AG04450 (cell line): Measurements from ENCODE around the gene KISS1R. TPM values are rescaled to one million over a fixed set of nuclear protein-coding genes. Genes with fewer than 3 reads are reported as not detected.
"Not testable (repeated sequence)": the region's sequence is repeated elsewhere in the genome, so short reads cannot be mapped to it uniquely, and the experiment has no call there.

Source experiments
- CTCF ChIA-PET: fragments of 300-600, 350-600 bp; formaldehyde crosslinking; extraction: SDS; loops from one replicate; lab custom pipeline; 2022; ENCODE audit warnings: antibody characterized with exemption, inconsistent platforms; lab: Charles Lee
- POLR2A ChIA-PET: fragments of 350-600 bp; formaldehyde crosslinking; extraction: SDS; loops from one replicate; lab custom pipeline; 2021; ENCODE audit warnings: antibody characterized with exemption, inconsistent platforms; lab: Yijun Ruan, JAX
- DNase-seq: peaks from one replicate; pipeline ENCODE4 v3.0.0-alpha.2; 2011; ENCODE audit warnings: low read depth, low spot score
- H3K27ac ChIP-seq: one replicate; pipeline ENCODE4 v1.5.1; 2012; ENCODE audit warnings: low read depth, low read length, control low read depth
- H3K27me3 ChIP-seq: one replicate; pipeline ENCODE4 v1.6.0; 2012; ENCODE audit warnings: low read length; ENCODE audit not compliant: control insufficient read depth, insufficient read depth
- H3K4me3 ChIP-seq: 2 replicates; pipeline ENCODE4 v1.5.1; 2011; ENCODE audit warnings: mild to moderate bottlenecking, low read depth, low read length, control low read depth
- H3K9me3 ChIP-seq: 2 replicates; pipeline ENCODE4 v1.5.1; 2012; ENCODE audit warnings: low read length; ENCODE audit not compliant: control insufficient read depth, insufficient read depth
- CTCF ChIP-seq: IDR thresholded peaks from 2 replicates; pipeline ENCODE4 v1.5.1; 2011; ENCODE audit warnings: low read depth, low read length, control low read depth, inconsistent platforms
- polyA plus RNA-seq: library from polyadenylated mRNA; depleted of rRNA; stranded (reverse); fragments of >200 nt; gene quantifications from 2 replicates; pipeline ENCODE4 v1.2.3, GENCODE V29; 2011

KISS1R gene
- polyA plus RNA-seq, 1 experiment: not detected

GRCh38 chr19:954672-955494, 37.8 kb downstream of the KISS1R start:
- Histone ChIP-seq H3K4me3 (no peak overlapping the region), H3K27ac (no peak overlapping the region), H3K9me3 (no peaks in the 10 kb centered on the region; the same call in 1 of the 2 replicates), H3K27me3 (no peaks in the 10 kb centered on the region)
- TF ChIP-seq CTCF: no peak
- CTCF ChIA-PET: no interaction called here
- no peak for DNase-seq
- POLR2A ChIA-PET: interaction anchor here (0.6 kb wide), 1 partner anchor 8 kb away, joined by 6 read pairs; no protein-coding TSS in a partner anchor

- no peak for DNase-seq
- CTCF ChIA-PET: no interaction called here
Measured at GRCh38 chr19:955803-956765, 39.0 kb downstream of the KISS1R start.

GRCh38 chr19:956766-957440, 39.8 kb downstream of the KISS1R start:
- Histone ChIP-seq H3K27ac (peak overlapping the region; percentile 47), H3K4me3 (no peak overlapping the region), H3K27me3 (no peaks in the 10 kb centered on the region), H3K9me3 (no peaks in the 10 kb centered on the region; the same call in 1 of the 2 replicates)
- ChIA-PET POLR2A (no interaction called here), CTCF (no interaction called here)
- TF ChIP-seq CTCF: no peak
- DNase-seq: no peak

More at GRCh38 chr19:955803-956765, 39.0 kb downstream of the KISS1R start:
- no peaks in the 10 kb centered on the region for H3K27me3 ChIP-seq
- H3K4me3 ChIP-seq: no peak overlapping the region
- POLR2A ChIA-PET: no interaction called here
- H3K27ac ChIP-seq: no peak overlapping the region
- no peak for TF ChIP-seq CTCF
- H3K9me3 ChIP-seq: no peaks in the 10 kb centered on the region; the same call in 1 of the 2 replicates

GRCh38 chr19:957578-957977, 40.4 kb downstream of the KISS1R start:
- POLR2A ChIA-PET: interaction anchor here (0.7 kb wide), 1 partner anchor 9 kb away, joined by 3 read pairs; no protein-coding TSS in a partner anchor
- H3K9me3 ChIP-seq: not testable (repeated sequence)

More at GRCh38 chr19:957578-957977, 40.4 kb downstream of the KISS1R start:
- DNase-seq, CTCF ChIA-PET, H3K4me3 ChIP-seq, H3K27me3 ChIP-seq, H3K27ac ChIP-seq: not testable (repeated sequence)
